GM23248 (cell line): ENCODE results near the gene MAP3K6. TPM values are rescaled to one million over a fixed set of nuclear protein-coding genes. Genes with fewer than 3 reads are reported as not detected.

Experiments used
- DNase-seq: peaks from one replicate; pipeline ENCODE4 v3.0.0-alpha.2; 2015
- H2AFZ ChIP-seq: fragments of 200-600 bp; sonication (generic); 2 replicates; pipeline ENCODE4 v1.6.1; 2016; ENCODE audit warnings: antibody characterized with exemption
- H3F3A ChIP-seq: fragments of 200-600 bp; sonication (generic); 2 replicates; pipeline ENCODE4 v1.6.1; 2016; ENCODE audit warnings: mild to moderate bottlenecking, antibody characterized with exemption, mixed run types; ENCODE audit not compliant: insufficient read depth
- H3K27ac ChIP-seq: fragments of 200-600 bp; sonication (generic); 2 replicates; pipeline ENCODE4 v1.5.1; 2016; ENCODE audit warnings: mild to moderate bottlenecking
- H3K27me3 ChIP-seq: fragments of 200-600 bp; sonication (generic); replicated peaks from 2 replicates; pipeline ENCODE4 v1.6.1; 2016; ENCODE audit warnings: mild to moderate bottlenecking; ENCODE audit not compliant: insufficient read depth
- H3K36me3 ChIP-seq: fragments of 200-600 bp; sonication (generic); 2 replicates; pipeline ENCODE4 v1.6.1; 2016; ENCODE audit warnings: low read depth, mild to moderate bottlenecking
- H3K4me1 ChIP-seq: fragments of 200-600 bp; sonication (generic); 2 replicates; pipeline ENCODE4 v1.6.1; 2016; ENCODE audit warnings: mild to moderate bottlenecking; ENCODE audit not compliant: insufficient read depth
- H3K4me2 ChIP-seq: fragments of 200-600 bp; sonication (generic); one replicate; pipeline ENCODE4 v1.6.1; 2016; ENCODE audit warnings: mild to moderate bottlenecking; ENCODE audit not compliant: unreplicated experiment
- H3K4me3 ChIP-seq: fragments of 200-600 bp; sonication (generic); 2 replicates; pipeline ENCODE4 v1.5.1; 2016; ENCODE audit warnings: mild to moderate bottlenecking
- H3K79me2 ChIP-seq: fragments of 200-600 bp; sonication (generic); 2 replicates; pipeline ENCODE4 v1.6.1; 2016; ENCODE audit warnings: mild to moderate bottlenecking; ENCODE audit not compliant: insufficient read depth
- H3K9ac ChIP-seq: fragments of 200-600 bp; sonication (generic); 2 replicates; pipeline ENCODE4 v1.6.1; 2016; ENCODE audit warnings: mild to moderate bottlenecking
- H3K9me2 ChIP-seq: fragments of 200-600 bp; sonication (generic); 2 replicates; pipeline ENCODE4 v1.6.1; 2016; ENCODE audit warnings: mixed run types, mild to moderate bottlenecking, moderate library complexity; ENCODE audit not compliant: insufficient read depth
- H3K9me3 ChIP-seq: fragments of 200-600 bp; sonication (generic); one replicate; pipeline ENCODE4 v1.6.1; 2017; ENCODE audit warnings: low read depth
- H4K20me1 ChIP-seq: fragments of 200-600 bp; sonication (generic); 2 replicates; pipeline ENCODE4 v1.6.0; 2016; ENCODE audit not compliant: insufficient read depth
- EZH2 ChIP-seq: fragments of 200-600 bp; sonication (generic); IDR thresholded peaks from 2 replicates; pipeline ENCODE4 v1.6.1; 2018; ENCODE audit warnings: antibody characterized with exemption, mild to moderate bottlenecking; ENCODE audit not compliant: insufficient read depth, poor library complexity, severe bottlenecking
- EZH2phosphoT487 ChIP-seq: fragments of 200-600 bp; sonication (generic); IDR thresholded peaks from 2 replicates; pipeline ENCODE4 v1.6.1; 2018; ENCODE audit warnings: antibody characterized with exemption, moderate library complexity, mild to moderate bottlenecking, low read depth; ENCODE audit not compliant: insufficient read depth
- WGBS, 2 experiments: methylation state at CpG; one replicate each; pipeline ENCODE4 v1.1.6; 2015 to 2017; ENCODE audit warnings: low lambda C conversion rate in 2 of 2, low coverage in 1 of 2; ENCODE audit errors: missing lambda C conversion rate in 2 of 2; 5-methylcytosine and 5-hydroxymethylcytosine counted together
- in situ Hi-C: fragments of 300-500 bp; cut with MboI; formaldehyde crosslinking; loops from 2 replicates; pipeline ENCODE4 v1.15.0; 2020
- polyA plus RNA-seq: library from polyadenylated mRNA; unstranded; fragments of >200 nt; fragmentation: Nextera tagmentation; extraction: Ambion mirVana; gene quantifications from 2 replicates; pipeline ENCODE4 v1.2.1, GENCODE V29; 2016
- total RNA-seq: library from RNA; depleted of rRNA; stranded (reverse); fragments of >200 nt; shearing (Covaris generic); gene quantifications from 2 replicates; pipeline ENCODE4 v1.2.3, GENCODE V29; 2014

The MAP3K6 gene
- total and polyA plus RNA-seq, 2 experiments from 2014 or later: 13.7 to 40.3 TPM

- WGBS, 2 experiments: 1 to 3% methylated on average over 9 to 10 of the region's 10 CpGs
- H3K4me2 ChIP-seq: no peak overlapping the region
- H3K27ac ChIP-seq: peak overlapping the region; percentile 28
Measured at GRCh38 chr1:27395441-27396195, 28.9 kb upstream of the MAP3K6 start.

GRCh38 chr1:27394925-27395324 lies 28.2 kb upstream of the MAP3K6 start:
- H3K27me3 ChIP-seq: no peaks in the 10 kb centered on the region
- in situ Hi-C loops: loop anchor here (5.0 kb wide), 2 partner anchors 93 to 293 kb away; no protein-coding TSS in a partner anchor
- no peak overlapping the region for H2AFZ ChIP-seq
- no peaks in the 10 kb centered on the region for H3K36me3 ChIP-seq
- no peaks in the 10 kb centered on the region for H4K20me1 ChIP-seq
- no peak for TF ChIP-seq EZH2
- no peak for TF ChIP-seq EZH2phosphoT487
- H3K27ac ChIP-seq: peak overlapping the region; percentile 28
- H3K4me2 ChIP-seq: peak overlapping the region; percentile 26
- H3K4me1 ChIP-seq: peaks cover 12% of the 10 kb centered on the region
- no peak overlapping the region for H3K4me3 ChIP-seq
- 36 to 55% methylated on average over 1 of the region's 1 CpG for WGBS, 2 experiments
- DNase-seq: peak; percentile 54
- no peak overlapping the region; the same call in 1 of the 2 replicates for H3K9ac ChIP-seq
- H3K9me2 ChIP-seq: no peaks in the 10 kb centered on the region
- H3K79me2 ChIP-seq: no peaks in the 10 kb centered on the region
- no peaks in the 10 kb centered on the region for H3K9me3 ChIP-seq
- peaks cover 6% of the 10 kb centered on the region; the same call in 1 of the 2 replicates for H3F3A ChIP-seq

More at GRCh38 chr1:27395441-27396195, 28.9 kb upstream of the MAP3K6 start:
- H3K79me2 ChIP-seq: no peaks in the 10 kb centered on the region
- no peaks in the 10 kb centered on the region for H3K36me3 ChIP-seq
- TF ChIP-seq EZH2 (no peak), EZH2phosphoT487 (no peak)
- peaks cover 12% of the 10 kb centered on the region for H3K4me1 ChIP-seq
- H4K20me1 ChIP-seq: no peaks in the 10 kb centered on the region
- no peak overlapping the region for H2AFZ ChIP-seq
- no peaks in the 10 kb centered on the region for H3K9me2 ChIP-seq
- peaks cover 6% of the 10 kb centered on the region; the same call in 1 of the 2 replicates for H3F3A ChIP-seq
- DNase-seq: peak; percentile 82
- H3K27me3 ChIP-seq: no peaks in the 10 kb centered on the region
- H3K9me3 ChIP-seq: no peaks in the 10 kb centered on the region
- in situ Hi-C loops: no loop called here
- no peak overlapping the region for H3K4me3 ChIP-seq
- no peak overlapping the region; the same call in 1 of the 2 replicates for H3K9ac ChIP-seq

- Histone ChIP-seq H3K79me2 (no peaks in the 10 kb centered on the region), H3K9me2 (no peaks in the 10 kb centered on the region), H3K4me1 (peaks cover 12% of the 10 kb centered on the region), H3F3A (peaks cover 6% of the 10 kb centered on the region; the same call in 1 of the 2 replicates), H3K9ac (no peak overlapping the region), H3K27me3 (no peaks in the 10 kb centered on the region), H2AFZ (no peak overlapping the region), H3K4me2 (no peak overlapping the region), H3K27ac (no peak overlapping the region), H3K36me3 (no peaks in the 10 kb centered on the region), H3K4me3 (no peak overlapping the region), H3K9me3 (no peaks in the 10 kb centered on the region), H4K20me1 (no peaks in the 10 kb centered on the region)
- TF ChIP-seq EZH2phosphoT487: no peak
- no peak for TF ChIP-seq EZH2
- in situ Hi-C loops: loop anchor here (5.0 kb wide), 2 partner anchors 92 to 292 kb away; no protein-coding TSS in a partner anchor
- 98 to 100% methylated on average over 9 of the region's 9 CpGs for WGBS, 2 experiments
- no peak for DNase-seq
Measured at GRCh38 chr1:27394282-27394658, 27.5 kb upstream of the MAP3K6 start.

GRCh38 chr1:27393641-27394281 lies 27.0 kb upstream of the MAP3K6 start:
- in situ Hi-C loops: loop anchor here (5.0 kb wide), 2 partner anchors 91 to 291 kb away; no protein-coding TSS in a partner anchor
- WGBS, 2 experiments: 93 to 96% methylated on average over 18 of the region's 18 CpGs
- Histone ChIP-seq H3K4me2 (no peak overlapping the region), H3K9ac (no peak overlapping the region), H3K27me3 (no peaks in the 10 kb centered on the region), H3K27ac (no peak overlapping the region), H3K4me1 (peaks cover 12% of the 10 kb centered on the region), H3F3A (peaks cover 6% of the 10 kb centered on the region; the same call in 1 of the 2 replicates), H4K20me1 (no peaks in the 10 kb centered on the region), H3K36me3 (no peaks in the 10 kb centered on the region), H2AFZ (no peak overlapping the region), H3K4me3 (no peak overlapping the region), H3K9me2 (no peaks in the 10 kb centered on the region), H3K9me3 (no peaks in the 10 kb centered on the region), H3K79me2 (no peaks in the 10 kb centered on the region)
- TF ChIP-seq EZH2 (no peak), EZH2phosphoT487 (no peak)
- no peak for DNase-seq
